B cell (primary cell): ENCODE results near the gene IL19. TPM values are rescaled to one million over a fixed set of nuclear protein-coding genes. Genes with fewer than 3 reads are reported as not detected.

Source experiments
- ATAC-seq: fragments of 200-7000 bp; cut with Tn5 transposase; one replicate; pipeline ENCODE4 v1.10.0; 2021; ENCODE audit warnings: low read depth, mild to moderate bottlenecking, moderate number of reproducible peaks, moderate library complexity
- CTCF ChIA-PET: fragments of 350-600 bp; sonication (Branson Sonifier 250); formaldehyde crosslinking; loops from one replicate; lab custom pipeline; 2021; ENCODE audit warnings: antibody characterized with exemption, inconsistent platforms; lab: Charles Lee
- POLR2A ChIA-PET: fragments of 350-600 bp; sonication (Branson Sonifier 250); formaldehyde crosslinking; loops from one replicate; lab custom pipeline; 2021; ENCODE audit warnings: antibody characterized with exemption; lab: Charles Lee
- DNase-seq: peaks from one replicate; pipeline ENCODE4 v3.0.0; 2013
- H2AFZ ChIP-seq: 2 replicates; pipeline ENCODE4 v1.6.1; 2012; ENCODE audit warnings: mild to moderate bottlenecking, low read depth, low read length; ENCODE audit not compliant: insufficient read depth, poor library complexity, severe bottlenecking
- H3K27ac ChIP-seq, 2 donors: 1 replicate in 1 of 2; 2 replicates in 1 of 2; pipeline ENCODE4 v1.5.1; 2012 to 2013; ENCODE audit warnings: low read length in 2 of 2, mild to moderate bottlenecking in 2 of 2, moderate library complexity in 1 of 2
- H3K27me3 ChIP-seq, 4 experiments: fragments of 200-600 bp in 1 of 4; sonication (generic) in 1 of 4; replicated peaks in 1 of 4; 1 replicate in 2 of 4; 2 replicates in 2 of 4; pipeline versions ENCODE4 v1.6.1 to v1.7.0; 2013 to 2016; ENCODE audit warnings: low read length in 3 of 4, mild to moderate bottlenecking in 2 of 4, mixed read lengths in 1 of 4, moderate library complexity in 1 of 4; ENCODE audit not compliant: insufficient read depth in 4 of 4, control insufficient read depth in 3 of 4; ENCODE audit errors: control extremely low read depth in 1 of 4
- H3K36me3 ChIP-seq, 2 experiments: replicated peaks in 1 of 2; 1 replicate in 1 of 2; 2 replicates in 1 of 2; pipeline versions ENCODE4 v1.6.1 to v1.7.1; 2013; ENCODE audit warnings: low read length in 1 of 2; ENCODE audit not compliant: insufficient read depth in 2 of 2, control insufficient read depth in 1 of 2; ENCODE audit errors: control extremely low read depth in 1 of 2, extremely low read depth in 1 of 2
- H3K4me1 ChIP-seq, 2 donors: fragments of 200-600 bp in 1 of 2; sonication (generic) in 1 of 2; 1 replicate in 1 of 2; 2 replicates in 1 of 2; pipeline versions ENCODE4 v1.5.1 to v1.6.1; 2013 to 2017; ENCODE audit warnings: low read length in 2 of 2; ENCODE audit not compliant: control insufficient read depth in 2 of 2, insufficient read depth in 2 of 2
- H3K4me2 ChIP-seq: replicated peaks from 2 replicates; pipeline ENCODE3; 2012; ENCODE audit warnings: mild to moderate bottlenecking, low read depth, low read length; ENCODE audit not compliant: poor library complexity, severe bottlenecking
- H3K4me3 ChIP-seq, 5 experiments: fragments of 200-600 bp in 1 of 5; sonication (generic) in 1 of 5; 1 replicate in 3 of 5; 2 replicates in 2 of 5; pipeline versions ENCODE4 v1.5.1 to v1.7.0; 2011 to 2016; ENCODE audit warnings: low read length in 4 of 5, mild to moderate bottlenecking in 4 of 5, low read depth in 2 of 5, control low read depth in 1 of 5, moderate library complexity in 1 of 5; ENCODE audit not compliant: insufficient read depth in 1 of 5; ENCODE audit errors: control extremely low read depth in 1 of 5, extremely low read depth in 1 of 5
- H3K79me2 ChIP-seq: fragments of 200-600 bp; sonication (generic); one replicate; pipeline ENCODE4 v1.6.0; 2016; ENCODE audit warnings: low read length; ENCODE audit not compliant: control insufficient read depth, insufficient read depth
- H3K9ac ChIP-seq: fragments of 200-600 bp; sonication (generic); 2 replicates; pipeline ENCODE4 v1.6.1; 2017; ENCODE audit warnings: mild to moderate bottlenecking, low read length, moderate library complexity
- H3K9me3 ChIP-seq, 3 donors: one replicate each; pipeline versions ENCODE4 v1.6.1 to v1.7.1; 2013; ENCODE audit warnings: low read length in 2 of 3; ENCODE audit not compliant: control insufficient read depth in 2 of 3, insufficient read depth in 1 of 3; ENCODE audit errors: control extremely low read depth in 1 of 3
- H4K20me1 ChIP-seq: 2 replicates; pipeline ENCODE4 v1.6.0; 2012; ENCODE audit warnings: mild to moderate bottlenecking, low read length; ENCODE audit not compliant: insufficient read depth, control insufficient read depth, poor library complexity, severe bottlenecking
- H3K27ac Mint-ChIP-seq: one replicate; pipeline ENCODE4 v1.8.0; 2021; ENCODE audit warnings: mixed read lengths
- H3K27me3 Mint-ChIP-seq: one replicate; pipeline ENCODE4 v1.8.0; 2021; ENCODE audit warnings: mixed read lengths
- H3K4me1 Mint-ChIP-seq: one replicate; pipeline ENCODE4 v1.8.0; 2021; ENCODE audit warnings: mixed read lengths
- H3K4me3 Mint-ChIP-seq: one replicate; pipeline ENCODE4 v1.8.0; 2021; ENCODE audit warnings: mixed read lengths
- H3K9me3 Mint-ChIP-seq: one replicate; pipeline ENCODE4 v1.8.0; 2022; ENCODE audit warnings: mixed read lengths; ENCODE audit not compliant: insufficient read depth
- EZH2 ChIP-seq: IDR thresholded peaks from 2 replicates; pipeline ENCODE4 v1.6.1; 2012; ENCODE audit warnings: borderline replicate concordance, low read depth, mild to moderate bottlenecking, moderate library complexity, low read length; ENCODE audit not compliant: insufficient read depth, poor library complexity, severe bottlenecking
- WGBS: methylation state at CpG from one replicate; pipeline ENCODE4 v1.1.5; 2013; ENCODE audit warnings: missing lambda C conversion rate; ENCODE audit not compliant: insufficient coverage; 5-methylcytosine and 5-hydroxymethylcytosine counted together
- intact Hi-C: fragments of 100-400 bp; cut with micrococcal nuclease; formaldehyde crosslinking; loops from one replicate; pipeline ENCODE4 v1.10.0; 2022
- polyA plus RNA-seq: library from polyadenylated mRNA; depleted of rRNA; stranded (reverse); fragments of >200 nt; gene quantifications from 2 replicates; pipeline ENCODE4 v1.2.3, GENCODE V29; 2012
- total RNA-seq, 2 donors: library from RNA; stranded (reverse); fragments of 120-200 nt in 1 of 2; gene quantifications; 1 replicate in 1 of 2; 2 replicates in 1 of 2; pipeline versions ENCODE4 v1.2.3 to v1.2.4, GENCODE V29; 2013 to 2022
- TF ChIP-seq, protein P1 (sequence below): fragments of 200-600 bp; IDR thresholded peaks from one replicate; pipeline ENCODE4 v1.8.0; 2022; ENCODE audit warnings: antibody characterized with exemption, mild to moderate bottlenecking

Gene IL19
- total and polyA plus RNA-seq, 2 donors (not counting 1 experiment from before 2014, with no cell fraction given), result 0.27 TPM; not detected in 1

DNA sequence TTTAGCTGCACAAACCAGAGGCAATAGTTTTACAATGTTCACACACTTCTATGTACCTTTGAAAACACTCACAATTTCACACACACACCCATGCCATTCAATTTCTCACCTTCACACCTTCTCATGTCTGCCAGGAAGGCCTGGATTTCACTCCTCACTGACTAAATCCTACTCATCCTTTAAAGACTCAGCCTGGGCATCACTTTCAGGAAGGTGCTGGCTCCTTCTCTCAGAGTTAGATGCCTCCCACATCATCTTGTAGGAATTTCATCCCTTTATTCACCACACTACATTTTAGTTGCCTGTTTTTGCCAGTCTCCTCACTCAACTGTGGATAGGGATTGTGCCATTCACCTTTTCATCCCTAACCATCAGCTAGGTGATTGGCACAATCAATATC is 97.1 kb downstream of the IL19 start:
- Histone ChIP-seq H2AFZ (no peak overlapping the region), H3K79me2 (no peaks in the 10 kb centered on the region), H3K27ac (no peak overlapping the region), H3K4me1 (no peaks in the 10 kb centered on the region), H4K20me1 (no peaks in the 10 kb centered on the region), H3K4me3 (no peak overlapping the region), H3K9ac (no peak overlapping the region), H3K27me3 (no peaks in the 10 kb centered on the region), H3K4me2 (no peak overlapping the region), H3K9me3 (no peaks in the 10 kb centered on the region), H3K36me3 (no peaks in the 10 kb centered on the region)
- H3K27me3 Mint-ChIP-seq, result peaks cover 4% of the 10 kb centered on the region
- H3K9me3 Mint-ChIP-seq, result no peaks in the 10 kb centered on the region
- ATAC-seq (no peak), DNase-seq (no peak)
- TF ChIP-seq EZH2, result no peak
- TF ChIP-seq, protein P1, sequence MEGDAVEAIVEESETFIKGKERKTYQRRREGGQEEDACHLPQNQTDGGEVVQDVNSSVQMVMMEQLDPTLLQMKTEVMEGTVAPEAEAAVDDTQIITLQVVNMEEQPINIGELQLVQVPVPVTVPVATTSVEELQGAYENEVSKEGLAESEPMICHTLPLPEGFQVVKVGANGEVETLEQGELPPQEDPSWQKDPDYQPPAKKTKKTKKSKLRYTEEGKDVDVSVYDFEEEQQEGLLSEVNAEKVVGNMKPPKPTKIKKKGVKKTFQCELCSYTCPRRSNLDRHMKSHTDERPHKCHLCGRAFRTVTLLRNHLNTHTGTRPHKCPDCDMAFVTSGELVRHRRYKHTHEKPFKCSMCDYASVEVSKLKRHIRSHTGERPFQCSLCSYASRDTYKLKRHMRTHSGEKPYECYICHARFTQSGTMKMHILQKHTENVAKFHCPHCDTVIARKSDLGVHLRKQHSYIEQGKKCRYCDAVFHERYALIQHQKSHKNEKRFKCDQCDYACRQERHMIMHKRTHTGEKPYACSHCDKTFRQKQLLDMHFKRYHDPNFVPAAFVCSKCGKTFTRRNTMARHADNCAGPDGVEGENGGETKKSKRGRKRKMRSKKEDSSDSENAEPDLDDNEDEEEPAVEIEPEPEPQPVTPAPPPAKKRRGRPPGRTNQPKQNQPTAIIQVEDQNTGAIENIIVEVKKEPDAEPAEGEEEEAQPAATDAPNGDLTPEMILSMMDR, result no peak
- ChIA-PET CTCF (interaction anchor here (0.6 to 2.8 kb wide), 10 partner anchors 10 to 114 kb away, joined by 3 to 12 read pairs (median 4); no protein-coding TSS in a partner anchor), POLR2A (no interaction called here)
- H3K4me3 Mint-ChIP-seq, result no peak overlapping the region
- H3K27ac Mint-ChIP-seq, result no peak overlapping the region
- intact Hi-C loops, result no loop called here
- H3K4me1 Mint-ChIP-seq, result peaks cover 7% of the 10 kb centered on the region

DNA sequence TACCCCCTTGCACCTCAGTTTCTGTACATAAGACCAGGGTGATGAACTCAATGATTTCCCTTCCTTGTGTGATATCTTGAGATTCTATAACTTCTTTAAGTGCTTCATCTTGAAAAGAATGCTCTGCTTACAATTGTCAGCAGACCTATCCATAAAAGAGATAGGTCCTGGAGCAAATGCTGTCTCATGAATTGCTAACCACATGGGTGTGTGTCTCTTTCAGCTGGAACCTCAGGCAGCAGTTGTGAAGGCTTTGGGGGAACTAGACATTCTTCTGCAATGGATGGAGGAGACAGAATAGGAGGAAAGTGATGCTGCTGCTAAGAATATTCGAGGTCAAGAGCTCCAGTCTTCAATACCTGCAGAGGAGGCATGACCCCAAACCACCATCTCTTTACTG is 97.7 kb downstream of the IL19 start:
- no peaks in the 10 kb centered on the region for H3K27me3 ChIP-seq
- no peaks in the 10 kb centered on the region for H3K79me2 ChIP-seq
- H3K27ac ChIP-seq, result no peak overlapping the region
- peaks cover 3% of the 10 kb centered on the region for H3K27me3 Mint-ChIP-seq
- no peak overlapping the region for H3K9ac ChIP-seq
- no peak for ATAC-seq
- CTCF ChIA-PET, result interaction anchor here (1.1 to 2.8 kb wide), 5 partner anchors 11 to 67 kb away, joined by 3 to 12 read pairs (median 8); no protein-coding TSS in a partner anchor
- no peak overlapping the region for H2AFZ ChIP-seq
- no peaks in the 10 kb centered on the region for H3K36me3 ChIP-seq
- H3K4me2 ChIP-seq, result no peak overlapping the region
- H3K4me1 Mint-ChIP-seq, result peaks cover 7% of the 10 kb centered on the region
- H3K27ac Mint-ChIP-seq, result no peak overlapping the region
- H3K4me1 ChIP-seq, result no peaks in the 10 kb centered on the region
- intact Hi-C loops, result no loop called here
- no peaks in the 10 kb centered on the region for H4K20me1 ChIP-seq
- H3K9me3 ChIP-seq, result no peaks in the 10 kb centered on the region
- no peaks in the 10 kb centered on the region for H3K9me3 Mint-ChIP-seq
- WGBS, result no CpG with 5 or more reads among the region's 1 CpG
- POLR2A ChIA-PET, result no interaction called here
- H3K4me3 Mint-ChIP-seq, result no peak overlapping the region
- DNase-seq, result no peak
- no peak overlapping the region for H3K4me3 ChIP-seq
- TF ChIP-seq, protein P1, result no peak
- no peak for TF ChIP-seq EZH2
